HG02938 (cell line): Measurements from ENCODE around the gene LENEP.

ENCODE experiments used
- ATAC-seq: cut with Tn5 transposase; IDR thresholded peaks from one replicate; pipeline ENCODE4 v1.9.1; 2021; ENCODE audit warnings: mild to moderate bottlenecking, moderate library complexity; ENCODE audit not compliant: unreplicated experiment

Gene LENEP

DNA sequence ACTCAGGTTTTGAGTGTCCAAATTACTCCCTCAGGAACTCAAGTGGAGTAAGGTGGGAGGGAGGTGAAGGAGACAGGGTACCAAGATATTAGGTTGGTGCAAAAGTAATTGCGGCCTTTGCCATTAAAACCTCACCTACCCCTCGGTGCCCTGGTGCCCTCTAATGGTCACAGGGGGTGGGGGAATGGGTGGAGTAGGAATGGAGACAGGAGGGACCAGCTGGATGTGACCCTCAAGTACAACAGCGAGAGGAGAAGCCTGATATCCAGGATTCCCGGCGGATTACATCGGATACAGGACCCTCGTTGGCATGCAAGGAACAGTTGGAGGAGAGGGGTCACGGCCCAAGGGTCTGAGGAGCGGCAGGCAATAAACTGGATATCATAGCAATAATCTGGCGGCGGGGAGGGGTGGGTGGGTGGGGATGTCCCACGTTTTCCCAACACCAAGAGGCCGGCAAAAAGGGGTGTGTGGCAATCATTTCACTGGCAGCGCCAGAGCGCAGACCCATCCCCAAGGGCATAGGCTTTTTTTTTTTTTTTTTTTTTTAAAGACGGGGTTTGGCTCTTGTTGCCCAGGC lies 4.9 kb downstream of the LENEP start:
- ATAC-seq = no peak

DNA sequence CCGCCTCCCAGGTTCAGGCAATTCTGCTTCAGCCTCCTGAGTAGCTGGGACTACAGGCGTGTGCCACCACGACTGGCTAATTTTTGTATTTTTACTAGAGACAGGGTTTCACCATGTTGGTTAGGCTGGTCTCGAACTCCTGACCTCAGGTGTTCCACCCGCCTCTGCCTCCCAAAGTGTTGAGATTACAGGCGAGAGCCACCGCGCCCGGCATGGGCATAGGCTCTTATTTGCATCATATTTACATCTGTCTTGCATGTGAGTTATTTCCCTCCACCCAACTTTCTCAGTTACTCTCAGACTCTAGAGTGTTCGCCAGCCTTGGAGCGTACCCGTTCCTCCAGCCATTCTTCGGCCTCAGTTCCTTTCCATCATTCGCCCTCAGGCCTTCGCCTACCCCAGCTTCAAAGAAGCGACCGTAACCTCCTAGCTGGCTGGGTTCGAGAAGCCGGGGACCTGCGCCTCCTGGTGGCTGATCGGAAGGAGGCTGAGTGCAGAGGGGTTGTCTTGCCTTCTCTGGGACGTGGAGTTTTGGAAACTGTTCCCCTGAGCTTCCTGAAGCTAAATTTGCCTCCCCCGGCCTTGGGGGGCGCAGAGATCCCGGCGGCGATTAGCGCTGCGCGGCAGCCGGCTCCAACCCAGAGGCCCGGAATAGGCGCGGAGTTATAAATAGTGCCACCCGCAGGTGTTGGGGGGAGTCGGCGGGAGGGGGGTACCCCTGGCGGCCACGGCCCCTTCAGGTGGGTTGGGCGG lies 5.6 kb downstream of the LENEP start:
- ATAC-seq = no peak

DNA sequence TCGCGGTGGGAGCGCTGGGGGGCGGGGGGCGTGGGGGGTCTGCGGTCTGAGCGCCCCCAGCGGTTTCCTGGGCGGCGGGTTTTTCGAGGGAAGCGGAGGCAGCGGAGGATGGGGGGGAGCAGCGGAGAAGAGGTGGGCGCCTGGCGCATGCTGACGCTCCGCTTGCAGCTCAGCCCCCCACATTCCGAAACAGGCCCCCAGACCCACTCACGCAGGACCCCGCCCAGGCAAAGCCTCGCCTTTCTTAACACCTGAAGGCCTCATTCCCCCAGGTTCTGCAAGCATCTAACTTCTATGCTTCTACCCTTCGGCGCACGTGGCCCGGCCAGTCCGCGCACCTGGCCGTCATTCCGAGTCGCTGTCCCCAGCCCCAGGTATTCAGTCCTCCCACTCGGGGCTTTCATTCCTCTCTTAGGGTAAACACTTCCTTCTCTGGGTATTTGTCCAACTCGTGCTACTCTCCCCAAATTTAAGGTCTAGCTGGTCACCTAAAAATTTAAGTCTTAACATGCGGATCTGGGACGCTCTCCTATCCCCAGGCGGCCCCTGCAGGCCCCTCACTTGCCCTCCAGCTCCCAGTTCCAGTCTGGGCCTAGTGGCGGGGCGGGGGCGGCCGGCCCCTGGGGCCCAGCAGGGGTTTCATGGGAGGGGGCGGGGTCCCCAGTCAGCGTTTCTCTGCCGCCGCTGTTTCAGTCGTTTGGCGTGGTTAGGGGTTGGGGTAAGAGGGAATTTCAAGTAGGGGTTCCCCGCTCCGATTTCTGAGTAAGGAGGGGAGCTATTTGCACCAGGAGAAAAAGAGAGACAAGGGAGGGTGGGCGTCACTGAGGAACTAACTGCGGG lies 6.4 kb downstream of the LENEP start:
- no peak for ATAC-seq

DNA sequence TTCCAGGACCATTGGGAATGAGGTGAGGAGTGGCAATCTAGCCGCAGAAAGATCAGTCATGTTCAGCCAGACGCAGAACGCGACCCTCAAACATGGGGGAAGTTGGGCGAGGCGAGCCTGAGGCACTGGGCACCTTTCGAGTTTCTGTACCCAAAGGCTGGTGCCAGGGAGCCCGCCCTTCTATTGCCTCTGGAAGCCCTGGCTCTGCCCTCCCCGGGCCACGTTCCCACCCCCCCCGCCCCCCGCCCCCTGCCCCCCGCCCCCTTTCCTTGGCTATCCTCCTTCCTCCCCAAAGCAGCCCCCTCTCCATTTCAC lies 7.0 kb downstream of the LENEP start:
- ATAC-seq = no peak

DNA sequence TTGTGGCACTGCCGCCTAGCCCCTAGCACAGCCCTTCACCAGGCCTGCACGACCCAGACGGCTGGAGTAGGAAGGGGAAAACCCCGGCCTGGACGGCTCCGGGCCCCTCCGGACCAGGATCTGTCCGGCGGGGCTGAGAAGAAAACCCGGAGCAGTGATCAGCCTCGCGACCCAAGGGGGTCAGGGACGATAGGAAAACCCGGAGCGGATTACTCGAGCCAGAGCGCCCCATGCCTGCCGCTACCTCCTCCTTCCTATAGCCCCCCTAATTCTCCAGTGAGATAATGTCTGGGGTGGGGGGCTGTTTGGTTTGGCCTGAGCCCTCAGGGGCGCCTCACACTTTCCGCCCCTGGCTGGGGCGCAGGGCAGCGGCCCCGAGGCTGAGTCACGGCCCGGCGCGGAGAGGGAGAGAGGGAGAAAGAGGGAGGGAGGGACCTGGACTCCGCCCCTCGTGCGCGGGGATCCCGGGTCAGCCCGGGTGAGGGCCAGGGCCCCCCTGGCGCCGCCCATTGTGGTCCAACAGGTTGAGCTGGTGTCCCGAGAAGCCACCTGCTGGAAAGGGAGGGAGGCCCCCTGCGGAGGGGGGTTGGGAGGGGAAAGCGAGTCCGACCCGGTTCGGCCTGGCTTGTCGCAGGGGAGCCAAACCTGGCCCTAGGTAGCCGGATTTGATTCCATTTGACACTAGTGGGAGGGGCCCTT lies 7.5 kb downstream of the LENEP start:
- no peak for ATAC-seq

DNA sequence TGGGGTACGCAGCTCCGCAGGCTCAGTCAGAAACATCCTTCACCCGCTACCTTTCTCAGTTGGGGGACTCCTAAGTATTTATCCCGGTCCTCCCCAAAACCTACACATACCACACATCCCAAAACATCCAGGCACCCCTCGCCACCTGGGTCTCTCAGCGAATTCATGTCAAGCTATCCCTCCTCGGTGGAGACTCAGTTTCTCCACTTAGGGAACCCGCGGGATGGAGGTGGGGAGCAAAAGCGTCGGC lies 8.0 kb downstream of the LENEP start:
- ATAC-seq = no peak

DNA sequence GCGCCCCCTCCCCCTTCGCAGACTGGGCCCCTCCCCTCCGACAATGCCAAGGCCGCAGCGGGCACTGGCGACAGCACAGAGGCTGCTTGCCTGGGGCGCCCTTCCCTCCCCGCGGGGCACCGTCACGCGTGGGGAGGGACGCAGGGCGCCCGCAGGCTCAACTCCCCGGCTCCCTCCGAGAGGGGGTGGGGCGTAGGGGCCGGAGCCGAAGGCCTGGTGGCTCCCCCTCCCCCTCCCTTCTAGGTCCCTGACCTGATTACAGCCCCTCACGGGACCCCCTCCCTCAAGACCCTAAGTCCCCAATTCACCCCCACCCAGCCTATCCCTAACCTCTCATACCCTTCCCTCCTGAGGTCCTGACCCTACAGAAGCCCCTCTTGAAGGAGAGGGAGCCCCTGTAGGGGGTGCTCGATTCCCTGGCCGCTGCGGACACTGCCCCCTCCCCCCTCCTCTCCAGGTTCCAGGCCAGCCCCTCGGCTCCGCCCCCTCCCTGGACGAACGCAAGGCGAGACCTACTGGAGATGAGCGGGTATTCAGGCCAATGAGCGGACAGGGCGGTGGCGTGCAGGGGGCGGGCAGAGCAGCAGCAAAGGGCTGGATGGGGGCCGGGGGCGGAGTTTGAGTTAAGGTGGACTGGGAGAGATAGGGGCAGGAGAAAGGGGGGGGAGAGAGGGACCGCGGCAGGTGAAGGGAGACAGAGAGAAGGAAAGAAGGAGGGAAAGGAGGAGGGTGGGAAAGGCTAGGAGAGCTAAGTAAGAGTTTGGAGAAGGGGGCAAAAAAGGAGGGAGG lies 8.5 kb downstream of the LENEP start:
- peak; percentile 47 for ATAC-seq

DNA sequence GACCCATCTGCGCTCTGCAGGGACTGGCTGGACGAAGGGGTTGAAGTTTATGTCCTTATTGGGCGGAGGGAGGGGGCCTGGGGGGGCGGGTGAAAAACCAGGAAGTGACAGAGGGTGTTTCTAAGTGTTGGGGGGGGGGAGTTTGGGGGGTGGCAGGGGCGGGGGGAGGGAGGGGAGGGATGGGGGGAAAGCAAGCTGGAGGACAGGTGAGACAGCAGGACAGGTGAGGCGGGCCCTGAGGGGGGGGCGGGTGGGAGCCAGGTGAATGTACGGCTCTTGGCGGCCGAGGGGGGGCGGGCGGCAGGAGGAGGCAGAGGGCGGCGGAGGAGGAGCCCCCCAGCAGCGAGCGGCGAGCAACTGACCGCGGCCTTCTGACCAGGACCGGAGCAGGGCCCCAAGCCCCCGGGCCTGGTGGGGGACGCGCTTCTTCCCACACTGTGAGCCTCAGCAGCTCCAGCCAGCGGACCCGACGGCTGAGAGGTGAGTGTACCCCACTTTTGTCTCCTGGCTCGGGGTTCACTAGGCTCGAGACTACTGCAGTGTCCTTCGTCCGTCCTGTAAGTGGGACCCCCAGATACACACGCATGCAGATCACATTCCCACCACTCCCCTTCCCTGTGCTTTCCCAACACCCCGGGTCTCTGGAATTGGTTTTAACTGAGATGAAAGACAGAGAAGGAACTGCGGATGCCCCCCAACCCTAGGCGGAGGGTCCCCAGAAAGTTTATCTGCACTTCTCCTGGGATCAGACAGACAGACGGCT lies 9.3 kb downstream of the LENEP start, which contains the start of gene ZBTB7B:
ZBTB7B (plus strand) TSS at position 339 of the 763 bp plus-strand sequence. CDS start 11,859 bp downstream, outside the sequence.
- ATAC-seq = peak; percentile 2

DNA sequence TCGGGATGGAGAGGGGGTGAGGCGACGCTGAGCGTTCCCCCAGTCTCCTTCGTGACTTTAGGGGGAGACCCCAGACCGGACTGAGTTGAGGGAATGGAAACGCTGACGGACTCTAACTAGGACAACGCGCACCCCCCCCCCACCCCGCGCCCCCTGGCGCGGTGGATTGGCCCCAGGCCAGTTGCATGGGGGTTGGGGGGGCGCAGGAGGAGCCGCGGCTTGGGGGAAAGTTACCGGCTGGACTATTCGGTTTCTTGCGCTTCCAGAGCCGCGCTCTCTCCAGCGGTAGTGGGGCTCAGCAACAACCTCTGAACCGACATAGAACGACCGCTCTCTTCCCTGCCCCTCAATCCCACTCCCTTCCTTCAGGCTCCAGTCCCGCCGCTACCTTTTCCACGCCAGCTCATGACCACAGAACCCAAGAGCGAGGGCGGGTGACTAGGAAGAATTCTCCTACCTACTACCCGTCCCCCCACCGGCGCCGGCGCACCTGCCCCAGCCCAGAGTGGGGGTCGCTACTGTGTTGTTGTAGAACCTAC lies 9.9 kb downstream of the LENEP start:
- ATAC-seq = no peak

DNA sequence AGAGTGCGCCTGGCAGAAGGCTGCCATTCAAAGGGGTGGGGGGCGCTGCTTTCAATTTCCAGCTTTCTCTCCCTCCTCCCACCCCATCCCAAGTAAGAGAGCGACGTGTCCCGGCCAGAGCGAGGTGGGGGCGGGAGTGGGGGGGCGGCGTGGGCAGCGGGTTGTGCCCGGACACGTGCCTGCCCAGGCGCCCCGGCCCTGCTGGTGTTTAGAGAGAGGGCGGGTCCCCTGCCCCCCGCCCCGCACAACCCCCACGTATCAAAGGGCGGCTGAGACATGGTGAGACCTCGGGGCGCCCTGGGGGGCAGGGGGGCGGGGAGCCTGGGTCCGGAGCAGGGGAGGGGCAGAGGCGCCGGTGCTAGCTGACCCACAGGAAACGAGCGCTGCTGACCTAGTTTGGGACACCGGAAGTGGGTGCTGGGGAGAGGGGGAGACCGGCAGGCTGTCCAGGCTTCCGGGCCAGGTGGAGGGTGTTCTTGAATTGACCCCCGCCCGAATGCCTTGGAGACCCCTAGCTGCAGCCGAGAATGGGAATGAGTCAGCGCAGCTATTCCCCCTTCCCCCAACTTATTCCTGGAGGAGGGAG lies 10.5 kb downstream of the LENEP start:
- no peak for ATAC-seq

DNA sequence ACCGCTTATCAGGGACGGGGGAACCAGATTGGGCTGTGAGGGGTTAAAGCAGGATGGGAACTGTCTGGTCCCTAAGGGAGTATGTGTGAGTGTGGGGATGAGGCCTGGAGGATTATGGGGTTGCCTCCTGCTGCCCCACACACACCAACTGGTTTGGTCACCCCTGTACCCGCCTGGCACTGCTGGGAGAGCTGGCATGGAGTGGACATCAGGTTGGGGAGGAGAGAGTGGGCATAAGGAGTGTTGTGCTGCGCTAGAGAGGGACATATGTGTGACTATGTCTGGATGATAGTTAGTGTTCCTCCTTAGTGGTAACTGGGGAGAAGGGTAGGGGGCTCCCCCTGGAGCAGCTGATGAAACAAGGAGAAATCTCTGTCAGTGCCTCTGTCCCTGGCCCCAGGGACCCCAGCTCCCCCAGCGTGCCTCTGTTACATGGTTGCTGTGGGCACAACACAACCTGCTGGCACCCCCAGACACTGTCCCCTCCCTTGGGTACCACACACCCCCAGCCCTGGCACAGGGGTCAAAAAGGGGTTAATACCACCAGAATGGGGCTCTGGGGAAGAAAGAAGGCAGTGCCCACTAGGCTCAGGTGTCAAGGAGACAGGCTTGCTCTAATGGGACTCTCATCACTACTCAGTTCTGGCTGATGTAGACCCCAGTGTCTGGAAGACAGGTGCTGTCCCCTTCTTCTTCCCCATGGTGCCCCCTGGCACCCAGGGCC lies 11.1 kb downstream of the LENEP start:
- no peak for ATAC-seq

DNA sequence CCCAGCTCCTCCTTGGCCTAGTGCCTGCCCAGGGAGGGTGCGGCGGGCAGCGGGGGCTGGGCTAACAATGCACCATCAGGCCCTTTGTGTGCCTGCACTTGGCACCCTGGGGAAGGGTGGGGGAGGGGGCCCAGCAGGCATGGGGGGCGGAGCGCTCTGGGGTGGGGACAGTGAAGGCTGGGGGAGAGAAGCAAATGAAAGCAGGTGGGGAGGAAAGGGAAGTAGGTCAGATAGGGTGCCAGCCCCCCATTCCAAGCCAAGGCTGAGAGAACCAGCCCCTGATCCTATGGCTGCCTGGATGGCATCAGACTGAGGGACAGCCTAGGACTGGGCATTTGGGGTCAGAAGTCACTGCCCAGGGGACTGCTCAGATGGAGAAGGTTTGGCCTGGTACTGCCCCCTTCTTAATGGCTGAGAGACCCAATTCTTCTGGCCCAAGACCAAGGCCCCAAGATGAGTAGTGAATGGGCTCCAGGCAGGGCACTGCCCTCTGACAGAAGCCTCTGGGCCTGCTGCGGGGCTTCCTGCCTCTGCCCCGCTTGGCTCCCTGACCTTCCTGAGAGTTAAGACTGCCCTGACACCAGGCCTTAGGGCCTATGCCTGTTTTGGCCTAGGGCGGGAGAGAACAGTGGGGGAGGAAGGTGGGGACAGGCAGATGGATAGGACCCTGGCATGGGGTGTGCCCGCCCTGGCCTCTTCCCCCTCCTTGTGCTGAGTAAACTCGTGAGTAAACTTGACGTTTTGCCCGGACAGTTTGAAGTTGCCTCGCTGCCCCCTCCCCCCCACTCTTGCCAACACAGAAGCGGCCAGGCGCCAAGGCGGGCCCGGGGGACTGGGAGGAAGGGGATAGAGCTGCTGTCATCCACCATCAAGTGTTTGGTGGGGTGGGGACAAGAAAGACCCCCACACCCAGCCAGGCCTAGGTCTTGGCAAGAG lies 12.0 kb downstream of the LENEP start:
- no peak for ATAC-seq

DNA sequence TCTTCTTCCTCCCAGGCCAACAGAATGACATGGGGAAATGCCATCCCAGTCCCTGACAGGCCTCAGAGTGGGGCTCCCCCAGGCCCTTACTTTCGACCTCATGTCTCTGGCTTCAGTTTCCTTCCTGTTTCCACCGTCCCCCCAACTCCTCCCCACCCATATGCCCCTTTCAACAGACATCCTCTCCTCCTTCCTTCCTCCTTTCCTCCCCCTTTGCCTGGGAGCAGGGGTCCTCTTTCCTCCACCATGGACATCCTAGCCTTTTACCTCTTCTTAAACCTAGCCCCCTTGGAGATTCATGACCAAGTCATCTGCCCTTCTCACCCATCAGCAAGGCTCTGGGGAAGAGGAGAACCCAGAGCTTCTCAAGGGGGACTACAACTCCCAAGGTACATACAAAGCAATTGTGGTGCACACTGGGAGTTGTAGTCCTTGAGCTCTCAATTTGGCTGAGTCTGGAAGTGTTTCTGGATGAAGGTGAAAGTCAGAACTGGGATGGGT lies 13.3 kb downstream of the LENEP start:
- no peak for ATAC-seq

DNA sequence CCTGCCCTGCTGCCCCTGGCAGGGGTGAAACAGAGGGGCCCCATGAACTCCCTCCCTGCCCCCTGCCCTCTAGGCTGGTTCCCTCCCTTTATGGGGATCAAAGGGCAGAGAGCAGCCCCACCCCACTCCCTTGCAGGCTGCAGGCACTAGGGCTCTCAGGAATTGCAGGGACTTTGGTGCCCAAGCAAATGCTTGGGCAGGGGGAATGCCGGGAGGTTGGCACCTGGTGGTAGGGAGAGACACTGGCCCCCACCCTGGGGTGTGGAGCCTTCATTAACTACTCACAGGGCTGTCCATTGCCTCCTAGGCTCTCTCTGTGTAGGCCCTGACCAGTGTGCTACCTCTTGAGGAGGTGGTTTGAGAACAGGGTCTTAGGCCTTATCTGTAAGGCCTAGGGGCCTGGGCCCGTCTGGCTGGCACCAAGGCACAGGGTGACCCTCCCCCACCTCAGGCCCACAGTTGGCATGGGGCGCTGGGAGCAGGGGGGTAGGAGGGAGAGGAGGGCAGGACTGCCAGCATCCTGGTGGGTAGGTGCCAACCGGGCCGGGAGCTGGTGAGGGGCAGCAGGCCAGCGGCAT lies 14.0 kb downstream of the LENEP start:
- ATAC-seq = no peak

DNA sequence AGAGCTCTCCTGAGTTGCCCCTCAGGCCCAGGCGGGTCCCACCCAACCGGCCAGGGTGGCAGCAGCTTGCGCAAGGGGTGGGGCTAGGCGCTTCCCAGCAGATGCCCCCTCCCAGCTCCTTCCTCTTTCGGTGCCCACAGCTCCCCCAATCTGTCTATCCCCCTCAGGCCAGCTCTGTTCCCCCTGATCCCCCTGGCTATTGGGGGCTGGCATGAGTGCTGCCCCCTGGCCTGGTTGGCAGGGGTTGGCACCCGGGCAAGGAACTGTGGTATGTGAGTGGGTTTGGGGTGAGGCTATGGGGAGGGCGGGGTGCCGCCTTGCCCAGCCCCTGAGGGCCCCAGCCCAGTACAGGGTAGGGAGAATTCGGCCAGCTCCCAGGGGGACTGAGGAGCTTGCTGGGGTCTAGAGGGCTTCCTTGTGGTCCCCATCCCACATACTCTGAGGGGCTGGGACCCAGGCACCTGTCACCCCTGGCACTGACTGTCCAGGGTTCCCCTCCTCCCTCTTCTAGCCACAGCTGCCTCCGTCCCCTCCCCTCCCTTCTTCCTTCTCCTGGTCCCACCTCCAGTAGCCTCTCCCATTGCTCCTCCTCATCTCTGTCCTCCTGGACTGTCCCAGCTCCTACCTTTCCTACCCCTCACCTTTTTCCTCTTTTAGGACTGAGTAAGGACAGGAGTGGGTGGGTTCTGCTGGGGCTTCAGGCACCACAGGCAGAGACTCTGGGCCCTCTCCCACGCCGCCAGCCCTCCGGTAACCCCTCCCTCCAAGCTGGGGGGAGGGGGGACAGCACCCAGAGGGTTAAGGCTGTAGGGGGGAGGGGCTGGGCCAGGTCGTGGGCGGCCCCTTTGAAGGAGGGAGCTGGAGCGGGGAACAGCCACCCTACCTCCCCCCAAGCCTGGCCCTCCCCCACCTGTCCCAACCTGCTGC lies 14.9 kb downstream of the LENEP start:
- ATAC-seq = no peak

DNA sequence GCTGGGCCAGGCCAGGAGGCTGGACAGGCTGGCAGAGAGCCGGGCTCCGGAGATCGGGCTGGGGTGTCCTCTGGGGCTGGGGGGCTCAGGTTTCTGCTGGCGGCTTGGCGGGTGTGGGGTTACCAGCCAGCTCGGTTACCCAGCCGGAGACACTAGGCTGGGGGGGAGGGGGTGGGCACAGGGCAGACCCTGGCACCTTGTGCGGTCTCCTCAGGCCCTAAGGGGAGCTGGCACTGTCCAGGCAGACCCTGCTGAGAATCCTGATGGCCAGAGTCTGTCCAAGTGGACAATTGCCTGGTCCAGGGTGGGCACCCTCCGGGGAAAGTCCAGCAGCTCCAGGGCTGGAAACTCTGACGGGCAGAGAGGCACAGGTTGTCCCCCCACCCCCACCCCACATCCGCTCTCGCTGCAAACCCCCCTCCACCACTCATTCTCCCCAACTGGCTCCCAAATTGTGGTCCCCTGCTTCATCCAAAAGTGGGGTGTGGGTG lies 15.9 kb downstream of the LENEP start:
- ATAC-seq = no peak
